Measurements from ENCODE around the gene ARHGEF6.
A peak's percentile ranks its signal among the peaks of the same experiment; 100 is the strongest.

Gene ARHGEF6

GRCh38 chrX:136691028-136691809 is 89.5 kb downstream of the ARHGEF6 start:
- no peak for DNase-seq

- no peak for DNase-seq
Observed at GRCh38 chrX:136689436-136689835, 91.3 kb downstream of the ARHGEF6 start.

GRCh38 chrX:136687457-136687856 is 93.3 kb downstream of the ARHGEF6 start:
- DNase-seq: no peak

GRCh38 chrX:136684120-136684519 is 96.6 kb downstream of the ARHGEF6 start:
- no peak for DNase-seq

GRCh38 chrX:136679531-136679930 is 101.2 kb downstream of the ARHGEF6 start:
- no peak for DNase-seq

GRCh38 chrX:136674270-136674985 is 106.3 kb downstream of the ARHGEF6 start:
- no peak for DNase-seq

- no peak for DNase-seq
Observed at GRCh38 chrX:136671006-136671610, 109.6 kb downstream of the ARHGEF6 start.

GRCh38 chrX:136667446-136668168 is 113.1 kb downstream of the ARHGEF6 start:
- DNase-seq: no peak

GRCh38 chrX:136666088-136666487 is 114.6 kb downstream of the ARHGEF6 start:
- no peak for DNase-seq

- no peak for DNase-seq
Observed at GRCh38 chrX:136665258-136665900, 115.4 kb downstream of the ARHGEF6 start.

GRCh38 chrX:136662976-136663375 is 117.8 kb downstream of the ARHGEF6 start:
- no peak for DNase-seq

- DNase-seq: no peak
Observed at GRCh38 chrX:136662104-136662503, 118.6 kb downstream of the ARHGEF6 start.

GRCh38 chrX:136660896-136661295 is 119.8 kb downstream of the ARHGEF6 start:
- no peak for DNase-seq

GRCh38 chrX:136659174-136659573 is 121.6 kb downstream of the ARHGEF6 start:
- DNase-seq: peak in 1 of 2 experiments; percentile 43

GRCh38 chrX:136658151-136658550 is 122.6 kb downstream of the ARHGEF6 start:
- DNase-seq: no peak

GRCh38 chrX:136656361-136656964 is 124.3 kb downstream of the ARHGEF6 start:
- DNase-seq: no peak

GRCh38 chrX:136652822-136653723 is 127.7 kb downstream of the ARHGEF6 start:
- DNase-seq: no peak

- no peak for DNase-seq
Observed at GRCh38 chrX:136650811-136651210, 129.9 kb downstream of the ARHGEF6 start.

- no peak for DNase-seq
Observed at GRCh38 chrX:136647677-136648360, 132.9 kb downstream of the ARHGEF6 start, which contains the start of gene CD40LG. TSS of gene CD40LG (plus strand) at chrX:136648158. CDS start at chrX:136648249, 91 bp downstream.

- DNase-seq: peak; percentile 56 to 58
Observed at GRCh38 chrX:136646602-136647239, 134.0 kb downstream of the ARHGEF6 start.

Measured in activated T-cell treated with anti-CD3 and anti-CD28 coated beads, Interleukin-2, amount 50 U/mL, for 48 hours (primary cell).